HepG2 (cell line): Measurements from ENCODE around the gene ZNF584. TPM values are rescaled to one million over a fixed set of nuclear protein-coding genes. Genes with fewer than 3 reads are reported as not detected.

Source experiments
- ATF6 ChIP-seq: sonication (generic); formaldehyde crosslinking; conservative IDR thresholded peaks from 2 replicates; pipeline ENCODE4 v1.4.0; 2020; ENCODE audit warnings: missing genetic modification reagents
- FOXM1 ChIP-seq: sonication (generic); formaldehyde crosslinking; IDR thresholded peaks from 2 replicates; pipeline ENCODE4 v1.5.0; 2020; ENCODE audit warnings: missing genetic modification reagents
- NFE2L2 ChIP-seq: fragments of 150-350 bp; IDR thresholded peaks from 2 replicates; pipeline ENCODE4 v1.6.1; 2014; ENCODE audit warnings: low read length
- POLR2AphosphoS5 ChIP-seq: IDR thresholded peaks from 2 replicates; pipeline ENCODE4 v1.6.1; 2012; ENCODE audit warnings: low read depth, low read length
- PTBP1 ChIP-seq: fragments of 200-400 bp; formaldehyde crosslinking; IDR thresholded peaks from 2 replicates; pipeline ENCODE4 v1.6.1; 2018; ENCODE audit warnings: low read length, low read depth; ENCODE audit not compliant: poor library complexity, severe bottlenecking
- TERF1 ChIP-seq: sonication (generic); formaldehyde crosslinking; IDR thresholded peaks from 2 replicates; pipeline ENCODE4 v1.8.0; 2022; ENCODE audit warnings: mild to moderate bottlenecking, missing genetic modification reagents, moderate library complexity
- TRIM24 ChIP-seq: sonication (generic); formaldehyde crosslinking; IDR thresholded peaks from 2 replicates; pipeline ENCODE4 v1.8.0; 2022; ENCODE audit warnings: mild to moderate bottlenecking, missing genetic modification reagents
- ZNF280D ChIP-seq: sonication (generic); formaldehyde crosslinking; IDR thresholded peaks from 2 replicates; pipeline ENCODE4 v1.5.1; 2020; ENCODE audit warnings: mild to moderate bottlenecking, missing genetic modification reagents
- ZNF326 ChIP-seq: sonication (generic); formaldehyde crosslinking; IDR thresholded peaks from 2 replicates; pipeline ENCODE4 v1.4.0; 2020; ENCODE audit warnings: missing genetic modification reagents, borderline replicate concordance
- ZNF512 ChIP-seq: sonication (generic); formaldehyde crosslinking; IDR thresholded peaks from 2 replicates; pipeline ENCODE4 v1.4.0; 2020; ENCODE audit warnings: mild to moderate bottlenecking, missing genetic modification reagents
- ZNF556 ChIP-seq: sonication (generic); formaldehyde crosslinking; IDR thresholded peaks from 2 replicates; pipeline ENCODE4 v1.4.0; 2020; ENCODE audit warnings: mild to moderate bottlenecking, missing genetic modification reagents, borderline replicate concordance
- ZNF577 ChIP-seq: sonication (generic); formaldehyde crosslinking; IDR thresholded peaks from 2 replicates; pipeline ENCODE4 v1.4.0; 2020; ENCODE audit warnings: mild to moderate bottlenecking, low read depth, missing genetic modification reagents, borderline replicate concordance
- ZNF674 ChIP-seq: sonication (generic); formaldehyde crosslinking; IDR thresholded peaks from 2 replicates; pipeline ENCODE4 v1.5.0; 2020; ENCODE audit warnings: low read depth, mild to moderate bottlenecking, missing genetic modification reagents
- ZNF790 ChIP-seq: sonication (generic); formaldehyde crosslinking; IDR thresholded peaks from 2 replicates; pipeline ENCODE4 v1.8.0; 2022; ENCODE audit warnings: missing genetic modification reagents, mild to moderate bottlenecking, borderline replicate concordance
- polyA plus RNA-seq, 8 experiments: library from polyadenylated mRNA; depleted of rRNA in 3 of 8; stranded (reverse) in 7 of 8; unstranded in 1 of 8; fragments of >200 nt; fragmentation: Illumina TruSeq in 4 of 8; extraction: Trizol in 4 of 8; gene quantifications; 2 replicates each; pipeline versions ENCODE4 v1.2.1 to v1.2.3, GENCODE V29; 2011 to 2016; ENCODE audit warnings: low read depth in 4 of 8, missing spikeins in 1 of 8, mixed read lengths in 1 of 8; ENCODE audit not compliant: insufficient read depth in 1 of 8
- total RNA-seq, 5 experiments: library from RNA; depleted of rRNA; stranded (reverse); fragments of >200 nt; fragmentation: Illumina TruSeq; extraction: Trizol; gene quantifications; 2 replicates each; pipeline ENCODE4 v1.2.3, GENCODE V29; 2016; ENCODE audit warnings: low read depth in 1 of 5
- TF ChIP-seq, protein P1 (sequence below): IDR thresholded peaks from 2 replicates; pipeline ENCODE4 v1.6.1; 2016
- TF ChIP-seq, protein P2 (sequence below): IDR thresholded peaks from 2 replicates; pipeline ENCODE4 v1.6.1; 2016; ENCODE audit warnings: low read depth, control low read depth

ZNF584 gene
- total and polyA plus RNA-seq, 2 of the 13 experiments (the other 11 are each of a cell fraction or from before 2014, with no cell fraction given): 2.4 to 7.0 TPM

DNA sequence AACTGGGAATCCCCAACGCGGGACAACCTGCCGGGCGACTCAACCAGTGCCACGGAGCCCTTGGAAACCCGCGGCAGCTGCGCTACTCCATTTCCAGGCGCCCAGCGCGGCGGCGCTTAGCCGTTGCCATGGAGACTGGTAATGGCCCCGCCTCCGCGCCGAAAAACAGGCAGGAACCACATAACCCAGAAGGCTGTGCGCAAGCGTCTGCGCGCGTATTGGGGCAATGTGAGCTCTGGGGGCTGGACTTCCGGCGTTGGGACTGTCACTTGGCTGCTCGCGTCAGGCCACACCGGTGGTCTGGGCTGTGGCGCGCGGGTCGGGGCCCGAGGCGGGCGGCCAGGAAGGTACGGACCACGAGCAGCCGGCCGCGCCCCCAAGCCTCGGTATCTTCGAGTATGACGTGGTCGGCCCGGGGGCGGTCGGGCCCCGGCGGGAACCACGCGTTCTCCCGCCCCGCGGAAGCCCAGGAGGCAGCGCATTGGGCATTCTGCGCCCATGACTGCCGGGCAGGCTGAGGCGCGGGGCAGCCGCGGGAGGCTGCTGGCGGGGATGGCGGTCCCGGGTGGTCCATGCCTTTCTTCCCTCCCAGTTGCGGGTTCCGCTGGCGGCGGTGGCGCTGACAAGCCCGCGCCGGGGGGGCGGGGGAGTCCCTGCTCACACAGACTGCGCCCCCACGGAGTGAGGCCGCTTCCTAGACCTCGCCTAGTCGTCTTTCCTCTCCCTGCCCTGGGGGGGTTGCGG is 43.1 kb downstream of the ZNF584 start, which contains the start of gene ZNF324B (continued):
- TF ChIP-seq ZNF512 (CRISPR knock-in tag): no peak
- TF ChIP-seq, protein P1, sequence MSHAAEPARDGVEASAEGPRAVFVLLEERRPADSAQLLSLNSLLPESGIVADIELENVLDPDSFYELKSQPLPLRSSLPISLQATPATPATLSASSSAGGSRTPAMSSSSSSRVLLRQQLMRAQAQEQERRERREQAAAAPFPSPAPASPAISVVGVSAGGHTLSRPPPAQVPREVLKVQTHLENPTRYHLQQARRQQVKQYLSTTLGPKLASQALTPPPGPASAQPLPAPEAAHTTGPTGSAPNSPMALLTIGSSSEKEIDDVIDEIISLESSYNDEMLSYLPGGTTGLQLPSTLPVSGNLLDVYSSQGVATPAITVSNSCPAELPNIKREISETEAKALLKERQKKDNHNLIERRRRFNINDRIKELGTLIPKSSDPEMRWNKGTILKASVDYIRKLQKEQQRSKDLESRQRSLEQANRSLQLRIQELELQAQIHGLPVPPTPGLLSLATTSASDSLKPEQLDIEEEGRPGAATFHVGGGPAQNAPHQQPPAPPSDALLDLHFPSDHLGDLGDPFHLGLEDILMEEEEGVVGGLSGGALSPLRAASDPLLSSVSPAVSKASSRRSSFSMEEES (CRISPR knock-in tag): no peak
- no peak for TF ChIP-seq ZNF790 (CRISPR knock-in tag)
- no peak for TF ChIP-seq FOXM1 (CRISPR knock-in tag)
- no peak for TF ChIP-seq TERF1 (CRISPR knock-in tag)
- TF ChIP-seq POLR2AphosphoS5: peak; percentile 59
- TF ChIP-seq, protein P2, sequence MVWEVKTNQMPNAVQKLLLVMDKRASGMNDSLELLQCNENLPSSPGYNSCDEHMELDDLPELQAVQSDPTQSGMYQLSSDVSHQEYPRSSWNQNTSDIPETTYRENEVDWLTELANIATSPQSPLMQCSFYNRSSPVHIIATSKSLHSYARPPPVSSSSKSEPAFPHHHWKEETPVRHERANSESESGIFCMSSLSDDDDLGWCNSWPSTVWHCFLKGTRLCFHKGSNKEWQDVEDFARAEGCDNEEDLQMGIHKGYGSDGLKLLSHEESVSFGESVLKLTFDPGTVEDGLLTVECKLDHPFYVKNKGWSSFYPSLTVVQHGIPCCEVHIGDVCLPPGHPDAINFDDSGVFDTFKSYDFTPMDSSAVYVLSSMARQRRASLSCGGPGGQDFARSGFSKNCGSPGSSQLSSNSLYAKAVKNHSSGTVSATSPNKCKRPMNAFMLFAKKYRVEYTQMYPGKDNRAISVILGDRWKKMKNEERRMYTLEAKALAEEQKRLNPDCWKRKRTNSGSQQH (CRISPR knock-in tag): no peak
- TF ChIP-seq ZNF674 (CRISPR knock-in tag): no peak
- TF ChIP-seq ATF6: no peak
- no peak for TF ChIP-seq ZNF577 (CRISPR knock-in tag)
- TF ChIP-seq TRIM24 (CRISPR knock-in tag): no peak
- TF ChIP-seq ZNF280D (CRISPR knock-in tag): no peak
- TF ChIP-seq PTBP1: no peak
- no peak for TF ChIP-seq ZNF326
- no peak for TF ChIP-seq NFE2L2
- TF ChIP-seq ZNF556 (CRISPR knock-in tag): no peak; the same call in 1 of the 2 replicates
